Activated T-helper 2 cell treated with anti-CD3 and anti-CD28 coated beads, Interferon-gamma antibody, Interleukin-2, Interleukin-4, amounts not matched to agents 10 μg/mL and 5 μg/mL and 100 μg/mL, durations not matched to agents 14 hours and 24 hours and 36 hours (primary cell): Measurements from ENCODE around the gene AMZ1. TPM values are rescaled to one million over a fixed set of nuclear protein-coding genes. Genes with fewer than 3 reads are reported as not detected.

Experiments used
- DNase-seq: peaks from one replicate; pipeline ENCODE4 v3.0.0; 2021; ENCODE audit warnings: low spot score
- H3K27ac Mint-ChIP-seq: one replicate; pipeline ENCODE4 v1.8.0; 2021; ENCODE audit warnings: mixed read lengths
- H3K27me3 Mint-ChIP-seq: one replicate; pipeline ENCODE4 v1.8.0; 2021; ENCODE audit warnings: low read depth, mixed read lengths
- H3K36me3 Mint-ChIP-seq: one replicate; pipeline ENCODE4 v1.8.0; 2021; ENCODE audit warnings: low read depth, mixed read lengths
- H3K4me1 Mint-ChIP-seq: one replicate; pipeline ENCODE4 v1.8.0; 2021; ENCODE audit warnings: low read depth, mixed read lengths
- H3K4me3 Mint-ChIP-seq: one replicate; pipeline ENCODE4 v1.8.0; 2021; ENCODE audit warnings: low read depth, mild to moderate bottlenecking, moderate library complexity, mixed read lengths
- H3K9me3 Mint-ChIP-seq: one replicate; pipeline ENCODE4 v1.8.0; 2021; ENCODE audit warnings: mixed read lengths
- intact Hi-C: fragments of 100-400 bp; cut with micrococcal nuclease; formaldehyde crosslinking; loops from one replicate; pipeline ENCODE4 v1.15.1; 2023
- total RNA-seq: library from RNA; stranded (reverse); gene quantifications from 2 replicates; pipeline ENCODE4 v1.2.3, GENCODE V29; 2022

AMZ1 gene
- total RNA-seq, 1 donor from 2014 or later: 0.07 TPM

- no peaks in the 10 kb centered on the region for H3K27me3 Mint-ChIP-seq
- no peak overlapping the region for H3K27ac Mint-ChIP-seq
- intact Hi-C loops: no loop called here
Measured at GRCh38 chr7:2657208-2657607, 30.8 kb upstream of the AMZ1 start.

DNA sequence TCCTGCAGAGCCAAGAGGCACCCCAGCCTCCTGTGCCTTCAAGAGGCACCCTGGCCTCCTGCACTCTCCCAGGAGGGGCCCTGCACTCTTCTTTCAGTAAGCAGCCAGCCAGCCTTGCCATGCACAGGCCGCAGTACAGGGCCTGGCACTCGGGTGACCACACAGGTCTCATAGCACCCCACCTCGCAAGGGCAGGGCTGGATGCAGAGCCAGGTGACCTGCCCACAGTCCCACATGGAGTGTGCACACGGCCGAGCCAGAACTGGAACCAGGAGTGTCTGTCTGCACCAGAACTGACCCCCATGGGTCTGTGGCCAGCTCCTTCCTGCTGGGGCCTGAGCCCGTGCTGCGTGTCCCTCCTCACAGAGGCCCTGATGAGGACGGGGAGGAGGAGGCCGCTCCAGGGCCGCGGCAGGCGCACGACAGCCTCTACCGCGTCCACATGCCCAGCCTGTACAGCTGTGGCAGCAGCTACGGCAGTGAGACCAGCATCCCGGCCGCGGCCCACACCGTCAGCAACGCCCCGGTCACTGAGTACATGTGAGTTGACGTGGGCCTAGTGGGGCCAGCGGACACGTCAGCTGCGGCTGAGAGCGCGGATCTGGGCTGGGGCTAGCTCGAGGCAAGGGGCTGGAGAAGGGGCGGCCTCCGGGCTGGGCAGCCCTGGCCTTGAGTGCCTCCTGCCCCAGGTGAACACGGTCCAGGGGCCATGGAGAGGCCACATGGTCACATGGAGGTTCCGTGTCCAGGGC, 29.9 kb upstream of the AMZ1 start:
- H3K4me3 Mint-ChIP-seq: no peak overlapping the region
- no peaks in the 10 kb centered on the region for H3K36me3 Mint-ChIP-seq
- no peaks in the 10 kb centered on the region for H3K9me3 Mint-ChIP-seq
- H3K27ac Mint-ChIP-seq: no peak overlapping the region
- no peak for DNase-seq
- no peaks in the 10 kb centered on the region for H3K27me3 Mint-ChIP-seq
- intact Hi-C loops: no loop called here
- H3K4me1 Mint-ChIP-seq: no peaks in the 10 kb centered on the region

More at GRCh38 chr7:2657208-2657607, 30.8 kb upstream of the AMZ1 start:
- DNase-seq: no peak
- Mint-ChIP-seq H3K4me3 (no peak overlapping the region), H3K9me3 (no peaks in the 10 kb centered on the region), H3K4me1 (no peaks in the 10 kb centered on the region), H3K36me3 (no peaks in the 10 kb centered on the region)

DNA sequence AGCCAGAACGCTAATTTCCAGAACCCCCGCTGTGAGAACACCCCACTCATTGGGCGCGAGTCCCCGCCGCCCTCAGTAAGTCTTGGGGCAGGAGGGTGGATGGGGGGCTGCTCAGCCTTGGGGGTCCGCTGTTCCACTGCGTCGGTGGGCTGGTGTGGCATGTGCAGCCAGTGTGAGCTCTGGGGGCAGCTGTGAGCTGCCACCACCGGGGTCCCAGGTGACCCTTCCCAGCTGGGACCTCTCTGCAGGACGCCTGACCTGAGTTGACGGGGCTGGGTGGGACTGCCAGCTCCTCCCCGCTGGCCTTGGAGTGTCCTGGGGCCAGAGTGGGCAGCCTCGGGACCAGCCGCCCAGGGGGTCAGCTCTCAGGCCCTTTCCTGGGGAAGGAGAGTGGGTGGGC, 29.1 kb upstream of the AMZ1 start:
- Mint-ChIP-seq H3K9me3 (no peaks in the 10 kb centered on the region), H3K36me3 (no peaks in the 10 kb centered on the region), H3K27ac (no peak overlapping the region), H3K4me3 (no peak overlapping the region), H3K4me1 (no peaks in the 10 kb centered on the region), H3K27me3 (no peaks in the 10 kb centered on the region)
- intact Hi-C loops: no loop called here
- no peak for DNase-seq

DNA sequence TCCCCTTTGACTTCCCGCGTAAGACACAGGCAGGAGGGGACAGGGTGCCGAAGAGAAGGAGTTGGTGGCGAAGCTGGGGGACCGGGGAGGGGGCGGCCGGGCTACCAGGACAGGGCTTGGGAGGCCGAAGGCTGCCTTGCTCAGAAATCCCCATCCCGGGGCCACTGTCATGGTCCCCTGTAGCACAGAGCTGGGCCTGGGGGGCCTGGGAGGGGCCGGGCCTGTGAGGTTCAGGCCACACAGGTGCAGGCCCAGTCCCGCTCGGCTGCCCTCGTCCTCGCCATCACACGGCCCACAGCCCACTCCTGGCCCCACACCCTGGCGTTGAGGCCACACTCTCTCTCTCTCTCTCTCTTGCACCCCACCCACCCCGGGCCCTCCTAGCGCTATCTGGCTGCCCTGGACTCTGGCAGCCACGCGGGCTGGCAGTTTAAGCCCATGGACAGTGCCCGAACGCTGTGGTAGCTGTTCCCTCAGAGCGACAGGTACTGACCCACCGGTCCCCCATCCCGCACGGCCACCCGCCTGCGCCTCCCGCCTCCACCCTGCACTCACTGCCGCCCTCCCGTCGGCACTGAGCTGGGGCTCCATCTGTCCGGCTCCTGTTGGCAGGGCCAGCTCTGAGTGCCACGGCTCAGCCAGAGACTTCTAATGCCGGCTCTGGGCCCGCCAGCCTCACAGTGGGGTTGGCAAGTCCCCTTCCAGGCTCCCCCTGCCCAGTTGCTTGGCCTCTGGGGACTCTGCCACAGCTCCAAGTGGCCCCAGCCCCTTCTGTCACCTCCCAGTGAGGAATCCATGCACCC, 28.2 kb upstream of the AMZ1 start:
- no peak for DNase-seq

DNA sequence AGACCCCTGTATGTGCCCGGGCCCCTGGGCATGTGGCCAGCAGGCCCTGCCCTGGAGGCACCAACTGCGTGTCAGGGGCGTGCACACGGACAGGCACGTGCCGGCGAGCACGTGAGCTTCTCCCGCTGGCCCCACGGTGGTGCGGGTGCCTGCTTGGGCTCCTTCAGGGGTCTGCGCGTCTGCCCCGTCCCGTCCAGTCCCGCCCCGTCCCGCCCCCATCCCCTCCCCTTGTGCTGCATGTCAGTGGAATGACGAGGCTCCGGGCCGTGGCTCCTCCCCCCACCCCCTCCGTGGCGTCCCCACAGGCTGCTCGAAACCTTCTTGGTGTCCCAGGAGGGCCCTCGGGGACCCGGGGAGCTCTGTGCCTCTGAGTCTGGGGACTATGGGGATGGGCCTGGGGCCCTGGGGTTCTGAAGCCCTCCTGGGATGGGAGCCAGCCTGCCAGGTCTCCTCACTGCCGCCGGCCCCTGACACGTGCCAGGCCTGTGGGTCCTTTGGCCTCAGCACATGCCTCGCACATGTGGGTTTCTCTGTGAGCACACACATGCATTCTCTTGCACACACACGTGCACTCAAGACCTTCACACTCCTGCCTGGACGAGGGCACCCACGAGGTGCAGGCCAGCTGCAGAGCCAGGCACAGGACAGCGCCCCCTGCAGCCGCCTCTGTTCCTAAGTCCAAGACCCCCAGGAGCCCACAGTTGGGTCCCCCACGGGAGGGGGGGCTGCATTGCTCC, 27.5 kb upstream of the AMZ1 start:
- DNase-seq: no peak
- Mint-ChIP-seq H3K27ac (no peak overlapping the region), H3K36me3 (no peaks in the 10 kb centered on the region), H3K9me3 (no peaks in the 10 kb centered on the region), H3K4me1 (no peaks in the 10 kb centered on the region), H3K4me3 (no peak overlapping the region), H3K27me3 (no peaks in the 10 kb centered on the region)
- intact Hi-C loops: no loop called here

More for the DNA sequence above, 28.2 kb upstream of the AMZ1 start:
- Mint-ChIP-seq H3K9me3 (no peaks in the 10 kb centered on the region), H3K4me3 (no peak overlapping the region), H3K4me1 (no peaks in the 10 kb centered on the region), H3K27me3 (no peaks in the 10 kb centered on the region), H3K36me3 (no peaks in the 10 kb centered on the region), H3K27ac (no peak overlapping the region)
- intact Hi-C loops: no loop called here

- no peak for DNase-seq
- Mint-ChIP-seq H3K4me3 (no peak overlapping the region), H3K27ac (no peak overlapping the region), H3K36me3 (no peaks in the 10 kb centered on the region), H3K4me1 (no peaks in the 10 kb centered on the region), H3K27me3 (no peaks in the 10 kb centered on the region), H3K9me3 (no peaks in the 10 kb centered on the region)
- intact Hi-C loops: no loop called here
Measured at GRCh38 chr7:2661096-2661449, 26.9 kb upstream of the AMZ1 start.

DNA sequence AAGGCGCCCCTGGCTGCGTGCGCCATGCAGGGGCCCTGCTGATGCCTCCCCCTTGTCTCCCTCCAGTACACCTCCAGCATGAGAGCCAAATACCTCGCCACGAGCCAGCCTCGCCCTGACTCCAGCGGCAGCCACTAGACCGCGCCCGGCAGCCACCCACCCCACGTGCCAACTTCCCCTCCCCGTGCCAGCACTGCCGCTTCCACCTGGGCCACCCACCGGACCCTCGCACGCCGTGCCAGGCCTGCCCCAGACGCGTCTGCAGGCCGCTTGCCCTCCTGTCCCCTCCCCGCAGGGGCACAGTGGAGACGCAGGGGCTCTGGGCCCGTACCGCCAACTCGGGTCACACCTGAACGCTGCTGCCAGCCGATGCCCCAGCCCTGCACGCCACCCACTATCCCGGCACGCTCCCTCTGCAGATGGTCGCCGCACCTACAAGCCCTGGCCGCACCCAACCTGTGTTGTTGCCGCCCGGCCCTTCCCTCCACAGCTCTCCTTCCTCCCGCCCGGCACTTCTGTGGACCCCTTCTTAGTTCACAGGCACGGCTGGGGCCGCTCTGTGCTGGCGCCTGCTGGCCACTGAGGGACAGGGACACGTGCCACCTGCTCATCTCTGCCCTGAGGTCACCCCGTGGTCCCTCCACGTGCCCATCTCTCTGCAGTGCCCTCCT, 26.3 kb upstream of the AMZ1 start:
- Mint-ChIP-seq H3K4me1 (no peaks in the 10 kb centered on the region), H3K36me3 (no peaks in the 10 kb centered on the region), H3K27ac (no peak overlapping the region), H3K4me3 (no peak overlapping the region), H3K27me3 (peaks cover under 1% of the 10 kb centered on the region), H3K9me3 (no peaks in the 10 kb centered on the region)
- intact Hi-C loops: no loop called here
- no peak for DNase-seq

DNA sequence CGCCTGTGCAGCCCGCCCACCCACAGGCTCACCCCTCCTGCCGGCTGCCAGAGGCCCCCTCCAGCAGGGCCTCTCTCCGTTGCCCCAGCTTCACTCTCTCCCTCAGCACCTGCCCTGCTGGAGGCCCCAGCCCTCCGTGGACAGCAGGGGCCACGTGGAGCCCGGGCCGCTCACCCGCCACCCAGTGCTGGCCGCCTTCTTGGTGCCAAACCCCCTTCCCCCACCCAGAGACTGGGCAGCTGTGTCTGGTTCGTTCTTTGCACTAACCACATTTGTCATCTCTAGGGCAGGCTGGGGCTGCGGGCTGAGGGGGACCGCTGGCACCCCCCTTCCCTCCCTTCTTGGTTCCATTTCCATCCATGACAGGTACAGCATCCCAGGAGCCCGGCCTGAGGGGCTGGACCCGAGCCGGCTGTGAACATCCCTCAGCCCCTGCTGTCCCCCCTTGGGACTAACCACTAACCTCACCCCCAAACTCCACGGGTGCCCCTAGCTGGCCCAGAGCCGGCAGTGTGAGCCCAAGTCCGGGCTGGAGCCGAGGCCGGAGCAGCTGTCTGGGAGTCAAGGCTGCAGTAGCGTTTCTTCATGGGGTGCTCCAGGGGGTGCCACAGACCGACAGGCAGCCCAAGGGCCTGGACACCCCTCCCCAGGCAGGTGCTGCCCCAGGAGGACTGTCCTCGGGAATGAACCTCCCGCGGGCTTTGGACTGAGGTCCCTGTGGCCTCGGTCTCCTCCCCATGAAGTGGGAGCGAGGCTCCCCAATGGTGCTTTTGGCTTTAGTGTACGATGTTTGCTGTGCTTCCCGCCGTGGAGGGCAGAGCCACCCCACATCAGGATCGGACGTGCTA, 25.5 kb upstream of the AMZ1 start:
- no peak overlapping the region for H3K4me3 Mint-ChIP-seq
- no peaks in the 10 kb centered on the region for H3K4me1 Mint-ChIP-seq
- no peak overlapping the region for H3K27ac Mint-ChIP-seq
- intact Hi-C loops: no loop called here
- no peak for DNase-seq
- no peaks in the 10 kb centered on the region for H3K9me3 Mint-ChIP-seq
- peaks cover 7% of the 10 kb centered on the region for H3K27me3 Mint-ChIP-seq
- no peaks in the 10 kb centered on the region for H3K36me3 Mint-ChIP-seq

- intact Hi-C loops: no loop called here
- no peak for DNase-seq
- no peaks in the 10 kb centered on the region for H3K4me1 Mint-ChIP-seq
- no peak overlapping the region for H3K27ac Mint-ChIP-seq
- no peaks in the 10 kb centered on the region for H3K9me3 Mint-ChIP-seq
- H3K27me3 Mint-ChIP-seq: peaks cover 11% of the 10 kb centered on the region
- no peak overlapping the region for H3K4me3 Mint-ChIP-seq
- no peaks in the 10 kb centered on the region for H3K36me3 Mint-ChIP-seq
Measured at GRCh38 chr7:2663121-2663886, 24.7 kb upstream of the AMZ1 start.

- DNase-seq: no peak
- Mint-ChIP-seq H3K27me3 (peaks cover 11% of the 10 kb centered on the region), H3K36me3 (no peaks in the 10 kb centered on the region), H3K27ac (no peak overlapping the region), H3K9me3 (no peaks in the 10 kb centered on the region), H3K4me1 (no peaks in the 10 kb centered on the region), H3K4me3 (no peak overlapping the region)
- intact Hi-C loops: no loop called here
Measured at GRCh38 chr7:2663960-2664359, 24.0 kb upstream of the AMZ1 start.

DNA sequence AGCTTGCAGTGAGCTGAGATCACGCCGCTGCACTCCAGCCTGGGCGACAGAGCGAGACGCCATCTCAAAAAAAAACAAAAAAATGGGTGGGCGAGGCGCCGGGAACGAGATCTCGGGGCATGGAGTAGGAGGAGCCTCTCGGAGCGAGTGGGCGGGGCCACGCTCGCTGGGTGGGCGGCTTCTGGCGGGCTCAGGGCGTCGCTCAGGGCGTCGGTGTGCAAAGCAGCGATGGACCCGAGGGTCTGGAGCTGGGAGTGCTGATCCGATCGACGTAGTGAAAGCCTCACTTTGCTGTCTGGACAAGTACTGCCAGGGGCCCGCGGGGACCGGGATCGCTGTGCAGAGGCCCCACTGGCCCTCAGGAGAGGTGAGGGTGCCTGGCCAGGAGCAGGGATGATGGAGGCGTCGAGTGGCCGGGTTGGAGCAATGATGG, 22.6 kb upstream of the AMZ1 start:
- no peak for DNase-seq
- Mint-ChIP-seq H3K4me3 (no peak overlapping the region), H3K27ac (no peak overlapping the region)

More for the DNA sequence above, 22.6 kb upstream of the AMZ1 start:
- Mint-ChIP-seq H3K36me3 (no peaks in the 10 kb centered on the region), H3K9me3 (no peaks in the 10 kb centered on the region), H3K4me1 (no peaks in the 10 kb centered on the region), H3K27me3 (peaks cover 18% of the 10 kb centered on the region)
- intact Hi-C loops: no loop called here
